OCI-LY3 (cell line): Measurements from ENCODE around the gene JAZF1.

Experiments
- H2AFZ ChIP-seq: fragments of 200-600, 300-600 bp; shearing (Covaris generic); 2 replicates; pipeline ENCODE4 v1.6.0; 2014; ENCODE audit warnings: antibody characterized with exemption, low read depth, low read length
- H3K27ac ChIP-seq: fragments of 200-600, 300-600 bp; sonication (generic); 2 replicates; pipeline ENCODE4 v1.5.1; 2014; ENCODE audit warnings: mild to moderate bottlenecking, low read length, moderate library complexity, mixed read lengths
- H3K27me3 ChIP-seq: fragments of 200-600, 300-600 bp; sonication (generic); 2 replicates; pipeline ENCODE4 v1.6.1; 2014; ENCODE audit warnings: low read depth, low read length, mixed read lengths
- H3K36me3 ChIP-seq: fragments of 200-600, 300-600 bp; sonication (generic); replicated peaks from 2 replicates; pipeline ENCODE3; 2014; ENCODE audit warnings: low read depth, low read length, mixed read lengths
- H3K4me1 ChIP-seq: fragments of 300-600, 200-600 bp; sonication (generic); 2 replicates; pipeline ENCODE4 v1.6.1; 2014; ENCODE audit warnings: low read length, mixed read lengths
- H3K4me2 ChIP-seq: fragments of 200-600, 300-600 bp; sonication (generic); 2 replicates; pipeline ENCODE4 v1.6.1; 2014; ENCODE audit warnings: low read length, mixed read lengths
- H3K4me3 ChIP-seq: fragments of 300-600, 200-600 bp; sonication (generic); 2 replicates; pipeline ENCODE4 v1.5.1; 2014; ENCODE audit warnings: antibody characterized with exemption, mild to moderate bottlenecking, low read length, moderate library complexity
- H3K79me2 ChIP-seq: fragments of 300-600, 200-600 bp; shearing (Covaris generic); 2 replicates; pipeline ENCODE4 v1.6.1; 2014; ENCODE audit warnings: mild to moderate bottlenecking, low read length, mixed read lengths
- H3K9ac ChIP-seq: fragments of 300-600, 200-600 bp; shearing (Covaris generic); 2 replicates; pipeline ENCODE4 v1.6.0; 2014; ENCODE audit warnings: mild to moderate bottlenecking, low read length, moderate library complexity
- H3K9me3 ChIP-seq: fragments of 200-600, 300-600 bp; shearing (Covaris generic); 2 replicates; pipeline ENCODE4 v1.6.1; 2014; ENCODE audit warnings: low read length, mixed read lengths; ENCODE audit not compliant: insufficient read depth
- H4K20me1 ChIP-seq: fragments of 200-600, 300-600 bp; sonication (generic); 2 replicates; pipeline ENCODE4 v1.6.1; 2016; ENCODE audit warnings: low read length, mixed read lengths; ENCODE audit not compliant: insufficient read depth
- EZH2phosphoT487 ChIP-seq: fragments of 200-600 bp; shearing (Covaris generic); IDR thresholded peaks from 2 replicates; pipeline ENCODE4 v1.6.1; 2018; ENCODE audit warnings: antibody characterized with exemption, mixed run types, low read depth
- TF ChIP-seq, protein P1 (sequence below): fragments of 200-600, 300-600 bp; sonication (generic); IDR thresholded peaks from 2 replicates; pipeline ENCODE4 v1.5.1; 2014; ENCODE audit warnings: antibody characterized with exemption, low read length, low read depth

The JAZF1 gene

DNA sequence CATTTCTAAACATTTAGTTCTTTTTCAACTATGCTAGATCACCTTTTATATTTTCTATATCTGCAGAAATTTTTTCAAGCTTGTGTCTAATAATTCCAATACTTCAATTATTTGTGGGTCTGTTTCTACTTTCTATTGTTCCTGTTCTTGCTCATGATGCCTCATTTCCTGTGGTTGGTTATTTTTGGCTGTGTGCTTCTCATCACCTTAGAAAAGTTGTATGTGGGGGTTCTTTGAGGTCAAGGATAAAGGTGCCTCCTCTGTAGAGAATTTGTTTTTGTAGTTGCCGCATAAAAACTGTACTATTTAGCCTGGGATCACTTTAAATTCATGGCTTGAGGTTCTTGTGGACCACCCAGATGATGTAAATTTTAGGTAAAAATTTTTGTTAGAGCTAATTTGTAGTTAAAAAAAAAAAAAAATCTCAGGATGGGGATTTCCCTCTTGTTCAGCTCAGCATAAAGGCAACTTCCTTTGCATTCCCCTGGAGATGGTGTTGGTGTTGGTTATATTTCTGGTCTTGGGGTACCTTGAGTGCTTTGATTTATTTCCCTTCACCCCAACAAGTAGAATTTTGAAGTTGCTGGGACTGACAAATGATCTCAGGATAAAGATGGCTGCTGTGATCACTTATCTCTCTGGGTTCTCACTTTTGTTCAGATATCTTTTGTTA lies 27.0 kb upstream of the JAZF1 start:
- Histone ChIP-seq H3K27ac (no peak overlapping the region), H3K9ac (no peak overlapping the region), H3K4me3 (peak overlapping the region; percentile 8; the same call in 1 of the 2 replicates), H3K27me3 (peaks cover 16% of the 10 kb centered on the region), H3K4me1 (peaks cover 15% of the 10 kb centered on the region), H3K79me2 (no peaks in the 10 kb centered on the region), H2AFZ (no peak overlapping the region), H4K20me1 (no peaks in the 10 kb centered on the region), H3K36me3 (no peaks in the 10 kb centered on the region), H3K4me2 (peak overlapping the region; percentile 39), H3K9me3 (no peaks in the 10 kb centered on the region)
- TF ChIP-seq, protein P1, sequence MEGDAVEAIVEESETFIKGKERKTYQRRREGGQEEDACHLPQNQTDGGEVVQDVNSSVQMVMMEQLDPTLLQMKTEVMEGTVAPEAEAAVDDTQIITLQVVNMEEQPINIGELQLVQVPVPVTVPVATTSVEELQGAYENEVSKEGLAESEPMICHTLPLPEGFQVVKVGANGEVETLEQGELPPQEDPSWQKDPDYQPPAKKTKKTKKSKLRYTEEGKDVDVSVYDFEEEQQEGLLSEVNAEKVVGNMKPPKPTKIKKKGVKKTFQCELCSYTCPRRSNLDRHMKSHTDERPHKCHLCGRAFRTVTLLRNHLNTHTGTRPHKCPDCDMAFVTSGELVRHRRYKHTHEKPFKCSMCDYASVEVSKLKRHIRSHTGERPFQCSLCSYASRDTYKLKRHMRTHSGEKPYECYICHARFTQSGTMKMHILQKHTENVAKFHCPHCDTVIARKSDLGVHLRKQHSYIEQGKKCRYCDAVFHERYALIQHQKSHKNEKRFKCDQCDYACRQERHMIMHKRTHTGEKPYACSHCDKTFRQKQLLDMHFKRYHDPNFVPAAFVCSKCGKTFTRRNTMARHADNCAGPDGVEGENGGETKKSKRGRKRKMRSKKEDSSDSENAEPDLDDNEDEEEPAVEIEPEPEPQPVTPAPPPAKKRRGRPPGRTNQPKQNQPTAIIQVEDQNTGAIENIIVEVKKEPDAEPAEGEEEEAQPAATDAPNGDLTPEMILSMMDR = no peak
- TF ChIP-seq EZH2phosphoT487 = no peak

DNA sequence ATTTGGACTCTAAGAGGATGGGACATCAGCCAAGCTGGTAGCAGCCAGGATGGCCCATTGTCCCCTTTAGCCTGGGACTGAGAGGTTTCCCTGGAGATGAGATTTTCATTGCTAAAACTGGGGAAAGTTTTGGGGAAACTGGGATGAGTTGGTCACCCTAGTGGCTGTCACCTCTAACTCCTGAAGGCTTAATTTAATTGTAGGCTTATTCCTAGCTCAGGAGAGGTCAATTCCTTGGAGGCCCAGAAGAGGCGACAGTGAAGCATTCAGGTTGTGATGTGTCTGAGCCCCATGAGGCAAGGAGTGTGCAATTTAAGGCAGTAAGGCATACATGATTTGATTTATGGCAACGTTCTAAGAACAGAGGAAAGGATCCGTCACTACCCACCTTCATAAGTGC lies 24.9 kb upstream of the JAZF1 start:
- Histone ChIP-seq H3K79me2 (no peaks in the 10 kb centered on the region), H3K4me1 (peaks cover 22% of the 10 kb centered on the region), H3K9ac (no peak overlapping the region), H3K9me3 (no peaks in the 10 kb centered on the region), H2AFZ (no peak overlapping the region), H3K36me3 (no peaks in the 10 kb centered on the region), H3K4me2 (no peak overlapping the region), H3K4me3 (no peak overlapping the region), H4K20me1 (no peaks in the 10 kb centered on the region), H3K27ac (no peak overlapping the region), H3K27me3 (peaks cover 35% of the 10 kb centered on the region)
- TF ChIP-seq, protein P1 = no peak
- TF ChIP-seq EZH2phosphoT487 = no peak

DNA sequence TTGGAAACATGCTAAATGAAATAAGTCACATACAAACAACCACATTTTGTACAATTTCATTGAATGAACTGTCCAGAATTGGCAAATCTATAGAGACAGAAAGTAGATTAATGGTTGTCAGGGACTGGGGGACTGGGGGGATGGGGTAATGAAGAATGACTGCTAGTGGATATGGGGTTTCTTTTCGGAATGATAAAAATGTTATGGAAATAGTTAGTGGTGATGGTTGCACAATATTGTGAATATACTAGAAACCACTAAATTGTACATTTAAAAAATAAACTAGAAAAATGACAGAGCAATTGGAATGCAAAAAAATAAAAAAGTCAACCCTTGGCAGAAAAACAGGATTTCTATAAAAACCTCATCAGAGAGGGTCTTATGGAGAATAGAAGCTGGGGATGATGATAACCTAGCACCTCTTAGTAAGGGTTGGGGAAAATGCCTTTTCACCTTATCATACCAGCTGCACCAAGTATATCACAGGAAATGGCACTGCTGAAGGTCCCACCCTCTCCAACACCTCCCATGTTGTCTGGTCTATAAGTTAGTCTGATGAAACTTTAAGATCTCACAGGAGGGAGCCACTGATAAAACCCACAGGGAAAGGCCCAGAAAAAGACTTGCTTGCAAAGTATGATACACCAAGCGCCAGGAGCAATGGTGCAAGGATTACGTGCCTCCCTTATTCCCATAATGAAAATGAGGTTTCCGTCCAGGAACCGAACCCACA lies 23.1 kb upstream of the JAZF1 start:
- no peaks in the 10 kb centered on the region for H3K36me3 ChIP-seq
- no peak overlapping the region for H3K27ac ChIP-seq
- H3K4me3 ChIP-seq = no peak overlapping the region
- peaks cover 24% of the 10 kb centered on the region for H3K4me1 ChIP-seq
- H4K20me1 ChIP-seq = no peaks in the 10 kb centered on the region
- no peaks in the 10 kb centered on the region for H3K79me2 ChIP-seq
- no peaks in the 10 kb centered on the region for H3K9me3 ChIP-seq
- TF ChIP-seq, protein P1 = no peak
- TF ChIP-seq EZH2phosphoT487 = no peak
- H2AFZ ChIP-seq = no peak overlapping the region
- H3K27me3 ChIP-seq = peaks cover 41% of the 10 kb centered on the region
- H3K9ac ChIP-seq = no peak overlapping the region
- H3K4me2 ChIP-seq = no peak overlapping the region

DNA sequence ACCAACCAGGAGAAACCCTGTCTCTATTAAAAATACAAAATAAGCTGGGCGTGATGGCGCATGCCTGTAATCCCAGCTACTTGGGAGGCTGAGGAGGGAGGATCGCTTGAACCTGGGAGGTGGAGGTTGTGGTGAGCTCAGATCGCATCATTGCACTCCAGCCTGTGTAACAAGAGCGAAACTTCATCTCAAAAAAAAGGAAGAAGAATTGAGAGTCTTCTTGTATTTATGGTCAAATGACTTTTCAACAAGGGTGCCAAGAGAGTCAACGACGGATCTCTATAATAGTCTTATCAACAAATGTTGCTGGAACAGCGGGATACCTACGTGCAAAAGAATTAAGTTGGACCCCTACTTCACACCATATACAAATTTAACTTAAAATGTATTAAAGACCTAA lies 21.6 kb upstream of the JAZF1 start:
- no peak overlapping the region for H3K27ac ChIP-seq
- H3K79me2 ChIP-seq = no peaks in the 10 kb centered on the region
- H2AFZ ChIP-seq = no peak overlapping the region
- H4K20me1 ChIP-seq = no peaks in the 10 kb centered on the region
- no peak overlapping the region for H3K4me3 ChIP-seq
- peaks cover 15% of the 10 kb centered on the region for H3K4me1 ChIP-seq
- no peaks in the 10 kb centered on the region for H3K36me3 ChIP-seq
- no peak overlapping the region for H3K4me2 ChIP-seq
- TF ChIP-seq, protein P1 = no peak
- TF ChIP-seq EZH2phosphoT487 = no peak
- no peaks in the 10 kb centered on the region for H3K9me3 ChIP-seq
- H3K9ac ChIP-seq = no peak overlapping the region
- peaks cover 42% of the 10 kb centered on the region for H3K27me3 ChIP-seq
